Endothelial cell of umbilical vein (primary cell): ENCODE data around the gene KLHL35. TPM values are rescaled to one million over a fixed set of nuclear protein-coding genes. Genes with fewer than 3 reads are reported as not detected.

Source experiments
- BruUV-seq: library from RNA; stranded (reverse); fragments of 400-500 nt; replicated peaks from 2 replicates; lab custom pipeline; 2021; lab: Mats Ljungman, UMichigan
- CTCF ChIA-PET: fragments of 300-600, 350-600 bp; sonication (Branson Sonifier 250); formaldehyde crosslinking; loops from one replicate; lab custom pipeline; 2021; ENCODE audit warnings: antibody characterized with exemption, inconsistent platforms; lab: Charles Lee
- POLR2A ChIA-PET: fragments of 300-600, 350-600 bp; sonication (Branson Sonifier 250); formaldehyde crosslinking; loops from one replicate; lab custom pipeline; 2021; ENCODE audit warnings: antibody characterized with exemption, inconsistent platforms; lab: Charles Lee
- DNase-seq: peaks from one replicate; pipeline ENCODE4 v3.0.0-alpha.2; 2011; ENCODE audit warnings: low read depth, low spot score
- FAIRE-seq: peaks from 2 replicates; lab custom pipeline; 2011; peaks lifted over from hg19 to GRCh38; lab: Jason Lieb, UNC
- H2AFZ ChIP-seq: 2 replicates; pipeline ENCODE4 v1.6.0; 2012; ENCODE audit warnings: low read depth, low read length, control low read depth, inconsistent platforms
- H3K27ac ChIP-seq: 2 replicates; pipeline ENCODE4 v1.5.1; 2011; ENCODE audit warnings: low read depth, mild to moderate bottlenecking, control low read depth, low read length, moderate library complexity; ENCODE audit not compliant: insufficient read depth
- H3K27me3 ChIP-seq, 2 experiments: 2 replicates each; pipeline versions ENCODE4 v1.6.0 to v1.6.1; 2011; ENCODE audit warnings: low read length in 2 of 2, mixed read lengths in 1 of 2; ENCODE audit not compliant: control insufficient read depth in 2 of 2, insufficient read depth in 2 of 2
- H3K36me3 ChIP-seq, 2 experiments: 2 replicates in 1 of 2; 3 replicates in 1 of 2; pipeline ENCODE4 v1.5.1; 2011; ENCODE audit warnings: low read length in 2 of 2, mild to moderate bottlenecking in 1 of 2, moderate library complexity in 1 of 2; ENCODE audit not compliant: control insufficient read depth in 2 of 2, insufficient read depth in 2 of 2; ENCODE audit errors: extremely low read depth in 1 of 2
- H3K4me1 ChIP-seq: 3 replicates; pipeline ENCODE4 v1.5.1; 2011; ENCODE audit warnings: mild to moderate bottlenecking, low read length; ENCODE audit not compliant: control insufficient read depth, insufficient read depth; ENCODE audit errors: extremely low read depth
- H3K4me2 ChIP-seq: 2 replicates; pipeline ENCODE4 v1.6.1; 2011; ENCODE audit warnings: low read length, control low read depth, mixed read lengths; ENCODE audit not compliant: insufficient read depth
- H3K4me3 ChIP-seq, 3 experiments: fragments of 200-600 bp in 1 of 3; sonication (generic), shearing (Covaris generic) in 1 of 3; replicated peaks in 1 of 3; 2 replicates each; pipeline ENCODE4 v1.5.1; 2011 to 2016; ENCODE audit warnings: control low read depth in 3 of 3, low read length in 3 of 3, mild to moderate bottlenecking in 2 of 3, inconsistent platforms in 1 of 3, low read depth in 1 of 3, moderate library complexity in 1 of 3; ENCODE audit not compliant: insufficient read depth in 1 of 3
- H3K79me2 ChIP-seq: 2 replicates; pipeline ENCODE4 v1.6.0; 2012; ENCODE audit warnings: low read length, inconsistent platforms; ENCODE audit not compliant: control insufficient read depth, insufficient read depth
- H3K9ac ChIP-seq: replicated peaks from 2 replicates; pipeline ENCODE3; 2011; ENCODE audit warnings: low read length, control low read depth; ENCODE audit not compliant: insufficient read depth; ENCODE audit errors: extremely low read depth
- H3K9me1 ChIP-seq: replicated peaks from 3 replicates; pipeline ENCODE4 v1.6.0; 2011; ENCODE audit warnings: mild to moderate bottlenecking, low read length; ENCODE audit not compliant: control insufficient read depth, insufficient read depth; ENCODE audit errors: extremely low read depth
- H3K9me3 ChIP-seq: replicated peaks from 2 replicates; pipeline ENCODE4 v1.5.1; 2012; ENCODE audit warnings: low read length, inconsistent platforms; ENCODE audit not compliant: control insufficient read depth, insufficient read depth
- H4K20me1 ChIP-seq: replicated peaks from 2 replicates; pipeline ENCODE3; 2011; ENCODE audit warnings: mild to moderate bottlenecking, low read length; ENCODE audit not compliant: control insufficient read depth, insufficient read depth; ENCODE audit errors: extremely low read depth
- CTCF ChIP-seq, 2 donors: IDR thresholded peaks; 1 replicate in 1 of 2; 2 replicates in 1 of 2; pipeline ENCODE4 v1.5.1; 2011; ENCODE audit warnings: low read length in 2 of 2, mild to moderate bottlenecking in 2 of 2, moderate library complexity in 2 of 2, control low read depth in 1 of 2, inconsistent platforms in 1 of 2, low read depth in 1 of 2; ENCODE audit not compliant: insufficient read depth in 1 of 2; ENCODE audit errors: extremely low read depth in 1 of 2
- MYC ChIP-seq: IDR thresholded peaks from one replicate; pipeline ENCODE4 v1.6.1; 2011; ENCODE audit warnings: mild to moderate bottlenecking, low read depth, low read length
- POLR2AphosphoS5 ChIP-seq: IDR thresholded peaks from 2 replicates; pipeline ENCODE4 v1.6.1; 2012; ENCODE audit warnings: low read depth, mild to moderate bottlenecking, control low read depth, low read length, moderate library complexity; ENCODE audit not compliant: insufficient read depth
- dilution Hi-C: fragments of 300-500 bp; cut with MboI; formaldehyde crosslinking; loops from one replicate; pipeline ENCODE4 v1.15.0; 2019; ENCODE audit warnings: low sequenced_read_pairs; ENCODE audit not compliant: extremely low pct_ligation_motif_present
- intact Hi-C: fragments of 100-400 bp; cut with micrococcal nuclease; formaldehyde crosslinking; loops from one replicate; pipeline ENCODE4 v1.10.0; 2022
- polyA plus RNA-seq, 4 experiments: library from polyadenylated mRNA; depleted of rRNA in 3 of 4; stranded (reverse) in 3 of 4; unstranded in 1 of 4; fragments of >200 nt; gene quantifications; 2 replicates each; pipeline versions ENCODE4 v1.2.1 to v1.2.3, GENCODE V29; 2011 to 2012; ENCODE audit warnings: missing spikeins in 1 of 4
- total RNA-seq: library from RNA; stranded (reverse); gene quantifications from 2 replicates; pipeline ENCODE4 v1.2.3, GENCODE V29; 2021
- TF ChIP-seq, protein P1 (sequence below): IDR thresholded peaks from 2 replicates; pipeline ENCODE4 v1.6.1; 2011; ENCODE audit not compliant: insufficient read depth, insufficient read length

KLHL35 gene
- total and polyA plus RNA-seq, 2 donors (not counting 3 experiments of a cell fraction or from before 2014, with no cell fraction given), result 0.97 to 2.3 TPM

DNA sequence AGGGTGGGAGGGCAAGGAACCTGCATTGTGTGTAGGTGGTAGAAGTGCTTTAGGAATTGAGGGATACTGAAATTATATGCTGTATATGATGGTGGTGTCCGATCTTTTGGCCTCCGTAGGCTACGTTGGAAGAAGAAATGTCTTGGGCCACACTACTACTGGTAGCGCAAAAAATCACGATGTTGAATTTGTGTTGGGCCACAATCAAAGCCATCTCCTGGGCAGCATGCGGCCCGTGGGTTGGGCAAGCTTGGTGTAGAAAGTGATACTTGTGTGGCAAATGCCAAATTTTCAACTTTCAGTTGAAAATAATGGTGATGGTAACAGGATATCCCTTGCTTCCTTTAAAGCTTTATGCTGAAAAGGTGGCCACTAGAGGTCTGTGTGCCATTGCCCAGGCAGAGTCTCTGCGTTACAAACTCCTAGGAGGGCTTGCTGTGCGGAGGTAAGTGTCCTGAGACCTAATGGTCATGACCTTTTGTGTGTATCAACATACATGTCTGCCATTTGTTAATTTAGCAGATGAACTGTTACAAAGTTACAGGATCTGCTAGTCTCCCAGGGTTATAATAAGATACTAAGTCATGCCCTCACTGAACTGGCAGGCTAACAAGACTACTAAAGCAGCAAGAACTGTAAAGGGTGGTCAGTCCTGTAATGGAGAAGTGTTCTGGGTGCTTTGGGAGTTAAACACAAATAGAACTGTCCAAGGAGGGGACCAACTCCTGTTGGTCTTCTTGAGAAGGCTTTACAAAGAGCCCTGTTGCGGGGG lies 30.8 kb downstream of the KLHL35 start:
- no TSS peak for BruUV-seq
- H3K27me3 ChIP-seq, result no peaks in the 10 kb centered on the region
- intact Hi-C loops (no loop called here), dilution Hi-C loops (no loop called here)
- H3K9me1 ChIP-seq, result no peaks in the 10 kb centered on the region
- TF ChIP-seq MYC, result no peak
- peak in 1 of 2 donors; percentile 4 for TF ChIP-seq CTCF (IDR thresholded peaks at IDR 0.05; ENCODE audit: extremely low read depth in 1 of 2, insufficient read depth in 1 of 2, low read depth in 1 of 2, low read length in 2 of 2)
- TF ChIP-seq POLR2AphosphoS5, result no peak
- TF ChIP-seq, protein P1, sequence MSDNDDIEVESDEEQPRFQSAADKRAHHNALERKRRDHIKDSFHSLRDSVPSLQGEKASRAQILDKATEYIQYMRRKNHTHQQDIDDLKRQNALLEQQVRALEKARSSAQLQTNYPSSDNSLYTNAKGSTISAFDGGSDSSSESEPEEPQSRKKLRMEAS, result no peak
- peaks cover 36 to 44% of the 10 kb centered on the region in 2 experiments for H3K36me3 ChIP-seq
- H3K27ac ChIP-seq, result peak overlapping the region; percentile 13
- H2AFZ ChIP-seq, result no peak overlapping the region
- peak overlapping the region in 1 of 3 experiments; percentile 80 for H3K4me3 ChIP-seq
- no peaks in the 10 kb centered on the region for H3K9me3 ChIP-seq
- FAIRE-seq, result no peak
- peaks cover 62% of the 10 kb centered on the region for H3K4me1 ChIP-seq
- DNase-seq, result no peak
- CTCF ChIA-PET, result interaction anchor here (2.1 kb wide), 1 partner anchor 14 kb away, joined by 8 read pairs; no protein-coding TSS in a partner anchor
- H3K79me2 ChIP-seq, result peaks cover 74% of the 10 kb centered on the region
- H4K20me1 ChIP-seq, result peaks cover 9% of the 10 kb centered on the region
- H3K9ac ChIP-seq, result peak overlapping the region; percentile 19
- H3K4me2 ChIP-seq, result peak overlapping the region; percentile 74
- POLR2A ChIA-PET, result no interaction called here
